Trophoblast cell (in vitro differentiated cells and primary cell): Measurements from ENCODE around the gene AK4.

Experiments used
- DNase-seq, 2 donors: peaks; one replicate each; pipeline ENCODE4 v3.0.0-alpha.2; 2016
- H2AFZ ChIP-seq: 2 replicates; pipeline ENCODE4 v1.6.1; 2013; ENCODE audit warnings: low read length, moderate library complexity, mild to moderate bottlenecking; ENCODE audit not compliant: insufficient read depth, poor library complexity
- H2AK5ac ChIP-seq: 2 replicates; pipeline ENCODE4 v1.6.1; 2013; ENCODE audit warnings: mild to moderate bottlenecking, low read length
- H2BK120ac ChIP-seq: 2 replicates; pipeline ENCODE4 v1.6.1; 2013; ENCODE audit warnings: low read length, mild to moderate bottlenecking, moderate library complexity; ENCODE audit not compliant: insufficient read depth, poor library complexity
- H2BK12ac ChIP-seq: 2 replicates; pipeline ENCODE4 v1.6.1; 2013; ENCODE audit warnings: mild to moderate bottlenecking, low read length, moderate library complexity
- H2BK5ac ChIP-seq: 2 replicates; pipeline ENCODE4 v1.6.1; 2013; ENCODE audit warnings: low read length, low read depth, moderate library complexity, mild to moderate bottlenecking; ENCODE audit not compliant: poor library complexity
- H3K14ac ChIP-seq: 2 replicates; pipeline ENCODE4 v1.6.1; 2013; ENCODE audit warnings: mild to moderate bottlenecking, low read length
- H3K18ac ChIP-seq: 2 replicates; pipeline ENCODE4 v1.6.1; 2013; ENCODE audit warnings: mild to moderate bottlenecking, low read length
- H3K23ac ChIP-seq: 2 replicates; pipeline ENCODE4 v1.6.1; 2013; ENCODE audit warnings: low read length
- H3K27ac ChIP-seq: 2 replicates; pipeline ENCODE4 v1.5.1; 2013; ENCODE audit warnings: low read depth, mild to moderate bottlenecking, inconsistent platforms, low read length, moderate library complexity
- H3K27me3 ChIP-seq: 2 replicates; pipeline ENCODE4 v1.6.1; 2013; ENCODE audit warnings: inconsistent platforms, mild to moderate bottlenecking, low read length, moderate library complexity; ENCODE audit not compliant: insufficient read depth
- H3K36me3 ChIP-seq, 2 experiments: 1 replicate in 1 of 2; 2 replicates in 1 of 2; pipeline ENCODE4 v1.6.1; 2013; ENCODE audit warnings: low read length in 2 of 2, mild to moderate bottlenecking in 2 of 2, moderate library complexity in 1 of 2; ENCODE audit not compliant: insufficient read depth in 2 of 2, control insufficient read depth in 1 of 2
- H3K4ac ChIP-seq: 2 replicates; pipeline ENCODE4 v1.6.1; 2013; ENCODE audit warnings: low read depth, mild to moderate bottlenecking, low read length, moderate library complexity
- H3K4me1 ChIP-seq, 2 experiments: 1 replicate in 1 of 2; 2 replicates in 1 of 2; pipeline ENCODE4 v1.6.1; 2013; ENCODE audit warnings: low read length in 2 of 2, mild to moderate bottlenecking in 2 of 2, moderate library complexity in 1 of 2; ENCODE audit not compliant: insufficient read depth in 2 of 2, control insufficient read depth in 1 of 2
- H3K4me2 ChIP-seq: 2 replicates; pipeline ENCODE4 v1.6.1; 2013; ENCODE audit warnings: inconsistent platforms, mild to moderate bottlenecking, low read length, moderate library complexity
- H3K4me3 ChIP-seq: 2 replicates; pipeline ENCODE4 v1.5.1; 2013; ENCODE audit warnings: mild to moderate bottlenecking, low read depth, low read length, inconsistent platforms
- H3K79me1 ChIP-seq: one replicate; pipeline ENCODE4 v1.6.1; 2013; ENCODE audit warnings: low read length
- H3K79me2 ChIP-seq: 2 replicates; pipeline ENCODE4 v1.6.1; 2013; ENCODE audit warnings: low read length, mild to moderate bottlenecking; ENCODE audit not compliant: control insufficient read depth, insufficient read depth, poor library complexity
- H3K9ac ChIP-seq: 2 replicates; pipeline ENCODE4 v1.6.1; 2013; ENCODE audit warnings: mild to moderate bottlenecking, low read length
- H3K9me3 ChIP-seq: 2 replicates; pipeline ENCODE4 v1.6.1; 2013; ENCODE audit warnings: low read depth, mild to moderate bottlenecking, control low read depth, inconsistent platforms, low read length; ENCODE audit not compliant: insufficient read depth
- H4K12ac ChIP-seq: 2 replicates; pipeline ENCODE4 v1.6.1; 2013; ENCODE audit warnings: low read depth, mild to moderate bottlenecking, low read length, moderate library complexity
- H4K8ac ChIP-seq: 2 replicates; pipeline ENCODE4 v1.6.1; 2013; ENCODE audit warnings: low read depth, mild to moderate bottlenecking, low read length, moderate library complexity
- H4K91ac ChIP-seq: one replicate; pipeline ENCODE4 v1.6.1; 2013; ENCODE audit warnings: low read depth, mild to moderate bottlenecking, low read length, moderate library complexity
- whole genome bisulfite sequencing: extraction: QIAGEN DNeasy Blood & Tissue Kit; methylation state at CpG from one replicate; pipeline ENCODE4 v1.1.7; 2013; ENCODE audit warnings: missing lambda C conversion rate; ENCODE audit not compliant: insufficient read length, insufficient coverage; ENCODE audit errors: extremely low coverage; 5-methylcytosine and 5-hydroxymethylcytosine counted together

AK4 gene

GRCh38 chr1:65108025-65108642 is 39.9 kb upstream of the AK4 start:
- Histone ChIP-seq H3K79me1 (no peaks in the 10 kb centered on the region), H3K36me3 (no peaks in the 10 kb centered on the region), H3K23ac (no peak overlapping the region), H2BK120ac (no peak overlapping the region), H3K4me2 (no peak overlapping the region), H2BK5ac (no peak overlapping the region), H3K9ac (no peak overlapping the region), H3K9me3 (peaks cover 2% of the 10 kb centered on the region), H3K4ac (no peak overlapping the region), H3K14ac (no peak overlapping the region), H3K18ac (no peak overlapping the region), H4K91ac (no peak overlapping the region), H3K79me2 (no peaks in the 10 kb centered on the region), H3K4me3 (no peak overlapping the region), H3K27ac (no peak overlapping the region), H2AFZ (no peak overlapping the region), H2BK12ac (no peak overlapping the region), H3K27me3 (peaks cover 5% of the 10 kb centered on the region), H4K12ac (no peak overlapping the region), H2AK5ac (no peak overlapping the region), H3K4me1 (no peaks in the 10 kb centered on the region), H4K8ac (no peak overlapping the region)
- no CpG with 5 or more reads among the region's 4 CpGs for WGBS
- no peak for DNase-seq

GRCh38 chr1:65109487-65109886 is 38.5 kb upstream of the AK4 start:
- Histone ChIP-seq H3K4me1 (no peaks in the 10 kb centered on the region), H3K18ac (no peak overlapping the region), H2BK120ac (no peak overlapping the region), H4K8ac (no peak overlapping the region), H3K4me3 (no peak overlapping the region), H3K4ac (no peak overlapping the region), H4K91ac (no peak overlapping the region), H3K79me1 (no peaks in the 10 kb centered on the region), H3K9ac (no peak overlapping the region), H3K14ac (no peak overlapping the region), H3K36me3 (no peaks in the 10 kb centered on the region), H3K4me2 (no peak overlapping the region), H3K27ac (no peak overlapping the region), H3K9me3 (no peaks in the 10 kb centered on the region), H3K79me2 (no peaks in the 10 kb centered on the region), H2BK12ac (no peak overlapping the region), H2AK5ac (no peak overlapping the region), H2BK5ac (no peak overlapping the region), H3K27me3 (peaks cover 5% of the 10 kb centered on the region), H4K12ac (no peak overlapping the region), H2AFZ (no peak overlapping the region), H3K23ac (no peak overlapping the region)
- no peak for DNase-seq
- WGBS: no CpG with 5 or more reads among the region's 4 CpGs

- Histone ChIP-seq H3K4me1 (no peaks in the 10 kb centered on the region), H3K14ac (no peak overlapping the region), H4K91ac (no peak overlapping the region), H4K12ac (no peak overlapping the region), H2AK5ac (no peak overlapping the region), H3K79me2 (no peaks in the 10 kb centered on the region), H2AFZ (no peak overlapping the region), H3K4me3 (no peak overlapping the region), H2BK5ac (no peak overlapping the region), H3K18ac (no peak overlapping the region), H3K27me3 (peaks cover 3% of the 10 kb centered on the region), H3K4me2 (no peak overlapping the region), H3K4ac (no peak overlapping the region), H4K8ac (no peak overlapping the region), H3K23ac (no peak overlapping the region), H3K79me1 (no peaks in the 10 kb centered on the region), H2BK120ac (no peak overlapping the region), H3K36me3 (no peaks in the 10 kb centered on the region), H2BK12ac (no peak overlapping the region), H3K9ac (no peak overlapping the region), H3K9me3 (no peaks in the 10 kb centered on the region), H3K27ac (no peak overlapping the region)
- WGBS: no CpG with 5 or more reads among the region's 3 CpGs
- DNase-seq: no peak
These were observed 35.2 kb upstream of the AK4 start for GRCh38 chr1:65112811-65113210.

DNA sequence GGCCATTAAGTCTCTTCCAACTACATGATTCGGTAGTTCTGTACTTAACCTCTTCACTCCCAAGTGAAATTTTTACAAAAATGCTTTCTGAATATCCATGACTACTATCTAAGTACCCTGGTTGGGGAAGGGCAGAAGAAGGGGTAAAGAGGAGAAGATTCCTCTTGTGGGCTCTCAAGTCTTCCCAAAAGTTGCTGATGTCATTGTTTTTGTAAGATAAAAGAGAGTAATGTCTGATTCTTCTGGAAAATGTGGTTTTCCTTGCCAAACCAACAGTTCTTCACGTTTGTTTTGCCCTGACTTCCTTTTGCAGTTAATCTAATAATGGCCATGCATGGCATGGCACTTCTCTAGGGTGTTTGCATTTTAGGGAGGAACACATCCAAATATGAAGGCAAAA is 34.7 kb upstream of the AK4 start:
- H2BK12ac ChIP-seq: no peak overlapping the region
- H3K27me3 ChIP-seq: peaks cover 3% of the 10 kb centered on the region
- no peaks in the 10 kb centered on the region for H3K9me3 ChIP-seq
- no peak overlapping the region for H3K14ac ChIP-seq
- no peak overlapping the region for H3K4ac ChIP-seq
- H2BK5ac ChIP-seq: no peak overlapping the region
- no peak overlapping the region for H2AFZ ChIP-seq
- no peak overlapping the region for H2AK5ac ChIP-seq
- H3K4me2 ChIP-seq: no peak overlapping the region
- no peak overlapping the region for H3K23ac ChIP-seq
- no peak for DNase-seq
- no peak overlapping the region for H4K12ac ChIP-seq
- H3K4me1 ChIP-seq: no peaks in the 10 kb centered on the region
- H3K27ac ChIP-seq: no peak overlapping the region
- no peak overlapping the region for H4K91ac ChIP-seq
- no peak overlapping the region for H3K18ac ChIP-seq
- H3K79me2 ChIP-seq: no peaks in the 10 kb centered on the region
- no peak overlapping the region for H2BK120ac ChIP-seq
- no peak overlapping the region for H3K9ac ChIP-seq
- no peaks in the 10 kb centered on the region for H3K36me3 ChIP-seq
- no peaks in the 10 kb centered on the region for H3K79me1 ChIP-seq
- no peak overlapping the region for H3K4me3 ChIP-seq
- WGBS: no CpG with 5 or more reads among the region's 2 CpGs
- H4K8ac ChIP-seq: no peak overlapping the region
